ENCODE measurements around the gene XKRX. TPM values are rescaled to one million over a fixed set of nuclear protein-coding genes. Genes with fewer than 3 reads are reported as not detected.

XKRX gene
- total and polyA plus RNA-seq, 4 donors, result under 0.01 TPM; not detected in 3

DNA sequence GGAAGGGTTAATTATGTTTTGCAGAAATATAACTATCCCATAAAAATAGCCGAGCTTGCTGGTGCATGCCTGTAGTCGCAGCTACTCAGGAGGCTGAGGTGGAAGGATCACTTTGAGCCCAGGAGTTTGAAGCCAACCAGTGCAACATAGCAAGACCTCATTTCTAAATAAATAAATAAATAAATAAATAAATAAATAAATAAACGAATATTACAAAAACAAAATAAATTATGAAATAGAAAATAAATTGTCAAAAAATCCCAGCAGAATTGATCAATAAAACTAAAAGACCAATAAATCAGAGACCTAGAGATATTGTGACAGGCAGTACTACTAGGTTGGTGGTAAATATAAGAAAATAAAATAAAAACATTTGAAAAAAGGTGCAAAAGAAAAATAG is 34.1 kb upstream of the XKRX start:
- 86% methylated on average over 3 of the region's 3 CpGs for WGBS
- Histone ChIP-seq H3K9me3 (ENCODE audit: control insufficient read depth in 4 of 4, low read length in 3 of 4) (no peaks in the 10 kb centered on the region), H3K9ac (ENCODE audit: low read depth in 1 of 2, low read length in 2 of 2) (no peak overlapping the region), H3K4me1 (ENCODE audit: control insufficient read depth in 4 of 4, insufficient read depth in 4 of 4, low read length in 3 of 4) (no peaks in the 10 kb centered on the region), H3K27ac (ENCODE audit: low read depth in 1 of 2, low read length in 2 of 2) (no peak overlapping the region), H3K27me3 (ENCODE audit: control insufficient read depth in 4 of 4, insufficient read depth in 4 of 4, low read length in 3 of 4) (no peaks in the 10 kb centered on the region), H3K36me3 (ENCODE audit: control insufficient read depth in 4 of 4, insufficient read depth in 3 of 4, low read depth in 1 of 4, low read length in 3 of 4) (no peaks in the 10 kb centered on the region), H3K4me3 (ENCODE audit: low read depth in 1 of 3, low read length in 3 of 3) (no peak overlapping the region)
- DNase-seq (ENCODE audit: low spot score), result no peak
- TF ChIP-seq EGR1 (IDR thresholded peaks at IDR 0.05; ENCODE audit: low read depth in 2 of 2) (no peak), HNF4G (IDR thresholded peaks at IDR 0.05) (no peak), RAD21 (IDR thresholded peaks at IDR 0.05) (no peak), FOXA1 (IDR thresholded peaks at IDR 0.05) (no peak), SP1 (IDR thresholded peaks at IDR 0.05) (no peak), RXRA (IDR thresholded peaks at IDR 0.05) (no peak), GABPA (IDR thresholded peaks at IDR 0.05 in 1 of 2, conservative IDR thresholded peaks at IDR 0.05 in 1 of 2) (no peak), HNF4A (conservative IDR thresholded peaks at IDR 0.05) (no peak), NR2F2 (IDR thresholded peaks at IDR 0.05) (no peak), YY1 (IDR thresholded peaks at IDR 0.05) (no peak), TAF1 (conservative IDR thresholded peaks at IDR 0.05) (no peak), JUND (IDR thresholded peaks at IDR 0.05) (no peak), FOXA2 (IDR thresholded peaks at IDR 0.05) (no peak)
- TF ChIP-seq, protein P1, sequence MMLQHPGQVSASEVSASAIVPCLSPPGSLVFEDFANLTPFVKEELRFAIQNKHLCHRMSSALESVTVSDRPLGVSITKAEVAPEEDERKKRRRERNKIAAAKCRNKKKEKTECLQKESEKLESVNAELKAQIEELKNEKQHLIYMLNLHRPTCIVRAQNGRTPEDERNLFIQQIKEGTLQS (IDR thresholded peaks at IDR 0.05), result no peak
- TF ChIP-seq, protein P2, sequence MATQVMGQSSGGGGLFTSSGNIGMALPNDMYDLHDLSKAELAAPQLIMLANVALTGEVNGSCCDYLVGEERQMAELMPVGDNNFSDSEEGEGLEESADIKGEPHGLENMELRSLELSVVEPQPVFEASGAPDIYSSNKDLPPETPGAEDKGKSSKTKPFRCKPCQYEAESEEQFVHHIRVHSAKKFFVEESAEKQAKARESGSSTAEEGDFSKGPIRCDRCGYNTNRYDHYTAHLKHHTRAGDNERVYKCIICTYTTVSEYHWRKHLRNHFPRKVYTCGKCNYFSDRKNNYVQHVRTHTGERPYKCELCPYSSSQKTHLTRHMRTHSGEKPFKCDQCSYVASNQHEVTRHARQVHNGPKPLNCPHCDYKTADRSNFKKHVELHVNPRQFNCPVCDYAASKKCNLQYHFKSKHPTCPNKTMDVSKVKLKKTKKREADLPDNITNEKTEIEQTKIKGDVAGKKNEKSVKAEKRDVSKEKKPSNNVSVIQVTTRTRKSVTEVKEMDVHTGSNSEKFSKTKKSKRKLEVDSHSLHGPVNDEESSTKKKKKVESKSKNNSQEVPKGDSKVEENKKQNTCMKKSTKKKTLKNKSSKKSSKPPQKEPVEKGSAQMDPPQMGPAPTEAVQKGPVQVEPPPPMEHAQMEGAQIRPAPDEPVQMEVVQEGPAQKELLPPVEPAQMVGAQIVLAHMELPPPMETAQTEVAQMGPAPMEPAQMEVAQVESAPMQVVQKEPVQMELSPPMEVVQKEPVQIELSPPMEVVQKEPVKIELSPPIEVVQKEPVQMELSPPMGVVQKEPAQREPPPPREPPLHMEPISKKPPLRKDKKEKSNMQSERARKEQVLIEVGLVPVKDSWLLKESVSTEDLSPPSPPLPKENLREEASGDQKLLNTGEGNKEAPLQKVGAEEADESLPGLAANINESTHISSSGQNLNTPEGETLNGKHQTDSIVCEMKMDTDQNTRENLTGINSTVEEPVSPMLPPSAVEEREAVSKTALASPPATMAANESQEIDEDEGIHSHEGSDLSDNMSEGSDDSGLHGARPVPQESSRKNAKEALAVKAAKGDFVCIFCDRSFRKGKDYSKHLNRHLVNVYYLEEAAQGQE (IDR thresholded peaks at IDR 0.05), result no peak
- TF ChIP-seq, protein P3, sequence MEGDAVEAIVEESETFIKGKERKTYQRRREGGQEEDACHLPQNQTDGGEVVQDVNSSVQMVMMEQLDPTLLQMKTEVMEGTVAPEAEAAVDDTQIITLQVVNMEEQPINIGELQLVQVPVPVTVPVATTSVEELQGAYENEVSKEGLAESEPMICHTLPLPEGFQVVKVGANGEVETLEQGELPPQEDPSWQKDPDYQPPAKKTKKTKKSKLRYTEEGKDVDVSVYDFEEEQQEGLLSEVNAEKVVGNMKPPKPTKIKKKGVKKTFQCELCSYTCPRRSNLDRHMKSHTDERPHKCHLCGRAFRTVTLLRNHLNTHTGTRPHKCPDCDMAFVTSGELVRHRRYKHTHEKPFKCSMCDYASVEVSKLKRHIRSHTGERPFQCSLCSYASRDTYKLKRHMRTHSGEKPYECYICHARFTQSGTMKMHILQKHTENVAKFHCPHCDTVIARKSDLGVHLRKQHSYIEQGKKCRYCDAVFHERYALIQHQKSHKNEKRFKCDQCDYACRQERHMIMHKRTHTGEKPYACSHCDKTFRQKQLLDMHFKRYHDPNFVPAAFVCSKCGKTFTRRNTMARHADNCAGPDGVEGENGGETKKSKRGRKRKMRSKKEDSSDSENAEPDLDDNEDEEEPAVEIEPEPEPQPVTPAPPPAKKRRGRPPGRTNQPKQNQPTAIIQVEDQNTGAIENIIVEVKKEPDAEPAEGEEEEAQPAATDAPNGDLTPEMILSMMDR (IDR thresholded peaks at IDR 0.05; ENCODE audit: low read depth, low read length, missing input control), result no peak
- TF ChIP-seq, protein P4, sequence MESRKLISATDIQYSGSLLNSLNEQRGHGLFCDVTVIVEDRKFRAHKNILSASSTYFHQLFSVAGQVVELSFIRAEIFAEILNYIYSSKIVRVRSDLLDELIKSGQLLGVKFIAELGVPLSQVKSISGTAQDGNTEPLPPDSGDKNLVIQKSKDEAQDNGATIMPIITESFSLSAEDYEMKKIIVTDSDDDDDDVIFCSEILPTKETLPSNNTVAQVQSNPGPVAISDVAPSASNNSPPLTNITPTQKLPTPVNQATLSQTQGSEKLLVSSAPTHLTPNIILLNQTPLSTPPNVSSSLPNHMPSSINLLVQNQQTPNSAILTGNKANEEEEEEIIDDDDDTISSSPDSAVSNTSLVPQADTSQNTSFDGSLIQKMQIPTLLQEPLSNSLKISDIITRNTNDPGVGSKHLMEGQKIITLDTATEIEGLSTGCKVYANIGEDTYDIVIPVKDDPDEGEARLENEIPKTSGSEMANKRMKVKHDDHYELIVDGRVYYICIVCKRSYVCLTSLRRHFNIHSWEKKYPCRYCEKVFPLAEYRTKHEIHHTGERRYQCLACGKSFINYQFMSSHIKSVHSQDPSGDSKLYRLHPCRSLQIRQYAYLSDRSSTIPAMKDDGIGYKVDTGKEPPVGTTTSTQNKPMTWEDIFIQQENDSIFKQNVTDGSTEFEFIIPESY (IDR thresholded peaks at IDR 0.05), result no peak
- TF ChIP-seq, protein P5, sequence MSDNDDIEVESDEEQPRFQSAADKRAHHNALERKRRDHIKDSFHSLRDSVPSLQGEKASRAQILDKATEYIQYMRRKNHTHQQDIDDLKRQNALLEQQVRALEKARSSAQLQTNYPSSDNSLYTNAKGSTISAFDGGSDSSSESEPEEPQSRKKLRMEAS (IDR thresholded peaks at IDR 0.05), result no peak

All from liver (tissue), 9 donors.